Endothelial cell of umbilical vein (primary cell): ENCODE data around the gene P2RX4. TPM values are rescaled to one million over a fixed set of nuclear protein-coding genes. Genes with fewer than 3 reads are reported as not detected.
A peak's percentile ranks its signal among the peaks of the same experiment; 100 is the strongest.

Experiments
- BruUV-seq: library from RNA; stranded (reverse); fragments of 400-500 nt; replicated peaks from 2 replicates; lab custom pipeline; 2021; lab: Mats Ljungman, UMichigan
- CTCF ChIA-PET: fragments of 300-600, 350-600 bp; sonication (Branson Sonifier 250); formaldehyde crosslinking; loops from one replicate; lab custom pipeline; 2021; ENCODE audit warnings: antibody characterized with exemption, inconsistent platforms; lab: Charles Lee
- POLR2A ChIA-PET: fragments of 300-600, 350-600 bp; sonication (Branson Sonifier 250); formaldehyde crosslinking; loops from one replicate; lab custom pipeline; 2021; ENCODE audit warnings: antibody characterized with exemption, inconsistent platforms; lab: Charles Lee
- DNase-seq: peaks from one replicate; pipeline ENCODE4 v3.0.0-alpha.2; 2011; ENCODE audit warnings: low read depth, low spot score
- FAIRE-seq: peaks from 2 replicates; lab custom pipeline; 2011; peaks lifted over from hg19 to GRCh38; lab: Jason Lieb, UNC
- H2AFZ ChIP-seq: 2 replicates; pipeline ENCODE4 v1.6.0; 2012; ENCODE audit warnings: low read depth, low read length, control low read depth, inconsistent platforms
- H3K27ac ChIP-seq: 2 replicates; pipeline ENCODE4 v1.5.1; 2011; ENCODE audit warnings: low read depth, mild to moderate bottlenecking, control low read depth, low read length, moderate library complexity; ENCODE audit not compliant: insufficient read depth
- H3K27me3 ChIP-seq, 2 experiments: 2 replicates each; pipeline versions ENCODE4 v1.6.0 to v1.6.1; 2011; ENCODE audit warnings: low read length in 2 of 2, mixed read lengths in 1 of 2; ENCODE audit not compliant: control insufficient read depth in 2 of 2, insufficient read depth in 2 of 2
- H3K36me3 ChIP-seq, 2 experiments: 2 replicates in 1 of 2; 3 replicates in 1 of 2; pipeline ENCODE4 v1.5.1; 2011; ENCODE audit warnings: low read length in 2 of 2, mild to moderate bottlenecking in 1 of 2, moderate library complexity in 1 of 2; ENCODE audit not compliant: control insufficient read depth in 2 of 2, insufficient read depth in 2 of 2; ENCODE audit errors: extremely low read depth in 1 of 2
- H3K4me1 ChIP-seq: 3 replicates; pipeline ENCODE4 v1.5.1; 2011; ENCODE audit warnings: mild to moderate bottlenecking, low read length; ENCODE audit not compliant: control insufficient read depth, insufficient read depth; ENCODE audit errors: extremely low read depth
- H3K4me2 ChIP-seq: 2 replicates; pipeline ENCODE4 v1.6.1; 2011; ENCODE audit warnings: low read length, control low read depth, mixed read lengths; ENCODE audit not compliant: insufficient read depth
- H3K4me3 ChIP-seq, 3 experiments: fragments of 200-600 bp in 1 of 3; sonication (generic), shearing (Covaris generic) in 1 of 3; replicated peaks in 1 of 3; 2 replicates each; pipeline ENCODE4 v1.5.1; 2011 to 2016; ENCODE audit warnings: control low read depth in 3 of 3, low read length in 3 of 3, mild to moderate bottlenecking in 2 of 3, inconsistent platforms in 1 of 3, low read depth in 1 of 3, moderate library complexity in 1 of 3; ENCODE audit not compliant: insufficient read depth in 1 of 3
- H3K79me2 ChIP-seq: 2 replicates; pipeline ENCODE4 v1.6.0; 2012; ENCODE audit warnings: low read length, inconsistent platforms; ENCODE audit not compliant: control insufficient read depth, insufficient read depth
- H3K9ac ChIP-seq: replicated peaks from 2 replicates; pipeline ENCODE3; 2011; ENCODE audit warnings: low read length, control low read depth; ENCODE audit not compliant: insufficient read depth; ENCODE audit errors: extremely low read depth
- H3K9me1 ChIP-seq: replicated peaks from 3 replicates; pipeline ENCODE4 v1.6.0; 2011; ENCODE audit warnings: mild to moderate bottlenecking, low read length; ENCODE audit not compliant: control insufficient read depth, insufficient read depth; ENCODE audit errors: extremely low read depth
- H3K9me3 ChIP-seq: replicated peaks from 2 replicates; pipeline ENCODE4 v1.5.1; 2012; ENCODE audit warnings: low read length, inconsistent platforms; ENCODE audit not compliant: control insufficient read depth, insufficient read depth
- H4K20me1 ChIP-seq: replicated peaks from 2 replicates; pipeline ENCODE3; 2011; ENCODE audit warnings: mild to moderate bottlenecking, low read length; ENCODE audit not compliant: control insufficient read depth, insufficient read depth; ENCODE audit errors: extremely low read depth
- EZH2 ChIP-seq: IDR thresholded peaks from 2 replicates; pipeline ENCODE4 v1.6.1; 2012; ENCODE audit warnings: borderline replicate concordance, low read depth, mild to moderate bottlenecking, moderate library complexity, low read length, inconsistent platforms; ENCODE audit not compliant: severe bottlenecking
- FOS ChIP-seq: IDR thresholded peaks from 2 replicates; pipeline ENCODE4 v1.6.1; 2011; ENCODE audit warnings: mild to moderate bottlenecking, low read length, moderate library complexity, borderline replicate concordance; ENCODE audit not compliant: insufficient read depth
- GATA2 ChIP-seq: IDR thresholded peaks from 2 replicates; pipeline ENCODE4 v1.7.0; 2011; ENCODE audit warnings: low read depth, mild to moderate bottlenecking, moderate library complexity, mixed read lengths, low read length; ENCODE audit not compliant: insufficient read length, insufficient read depth
- JUN ChIP-seq: IDR thresholded peaks from 2 replicates; pipeline ENCODE4 v1.6.1; 2011; ENCODE audit warnings: borderline replicate concordance, low read depth; ENCODE audit not compliant: insufficient read length, insufficient read depth
- MYC ChIP-seq: IDR thresholded peaks from one replicate; pipeline ENCODE4 v1.6.1; 2011; ENCODE audit warnings: mild to moderate bottlenecking, low read depth, low read length
- POLR2A ChIP-seq: IDR thresholded peaks from 2 replicates; pipeline ENCODE4 v1.6.1; 2012; ENCODE audit warnings: low read depth, mild to moderate bottlenecking, control low read depth, low read length
- POLR2AphosphoS5 ChIP-seq: IDR thresholded peaks from 2 replicates; pipeline ENCODE4 v1.6.1; 2012; ENCODE audit warnings: low read depth, mild to moderate bottlenecking, control low read depth, low read length, moderate library complexity; ENCODE audit not compliant: insufficient read depth
- dilution Hi-C: fragments of 300-500 bp; cut with MboI; formaldehyde crosslinking; loops from one replicate; pipeline ENCODE4 v1.15.0; 2019; ENCODE audit warnings: low sequenced_read_pairs; ENCODE audit not compliant: extremely low pct_ligation_motif_present
- intact Hi-C: fragments of 100-400 bp; cut with micrococcal nuclease; formaldehyde crosslinking; loops from one replicate; pipeline ENCODE4 v1.10.0; 2022
- polyA plus RNA-seq, 4 experiments: library from polyadenylated mRNA; depleted of rRNA in 3 of 4; stranded (reverse) in 3 of 4; unstranded in 1 of 4; fragments of >200 nt; gene quantifications; 2 replicates each; pipeline versions ENCODE4 v1.2.1 to v1.2.3, GENCODE V29; 2011 to 2012; ENCODE audit warnings: missing spikeins in 1 of 4
- total RNA-seq: library from RNA; stranded (reverse); gene quantifications from 2 replicates; pipeline ENCODE4 v1.2.3, GENCODE V29; 2021
- TF ChIP-seq, protein P1 (sequence below), 2 donors: IDR thresholded peaks; 1 replicate in 1 of 2; 2 replicates in 1 of 2; pipeline ENCODE4 v1.5.1; 2011; ENCODE audit warnings: low read length in 2 of 2, mild to moderate bottlenecking in 2 of 2, moderate library complexity in 2 of 2, control low read depth in 1 of 2, inconsistent platforms in 1 of 2, low read depth in 1 of 2; ENCODE audit not compliant: insufficient read depth in 1 of 2; ENCODE audit errors: extremely low read depth in 1 of 2
- TF ChIP-seq, protein P2 (sequence below): IDR thresholded peaks from 2 replicates; pipeline ENCODE4 v1.6.1; 2011; ENCODE audit not compliant: insufficient read depth, insufficient read length

The P2RX4 gene
- total and polyA plus RNA-seq, 2 donors (not counting 3 experiments of a cell fraction or from before 2014, with no cell fraction given), result 92.8 to 116 TPM

DNA sequence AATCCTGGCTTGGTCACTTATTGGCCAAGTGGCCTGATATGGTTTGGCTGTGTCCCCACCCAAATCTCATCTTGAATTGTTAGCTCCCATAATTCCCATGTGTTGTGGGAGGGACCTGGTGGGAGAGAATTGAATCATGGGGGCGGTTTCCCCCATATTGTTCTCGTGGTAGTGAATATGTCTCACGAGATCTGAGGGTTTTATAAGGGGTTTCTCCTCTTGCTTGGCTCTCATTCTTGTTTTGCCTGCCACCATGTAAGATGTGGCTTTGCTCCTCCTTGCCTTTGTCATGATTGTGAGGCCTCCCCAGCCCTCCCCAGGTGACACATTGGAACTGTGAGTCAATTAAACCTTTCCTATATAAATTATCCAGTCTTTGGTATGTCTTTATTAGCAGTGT, 18.8 kb upstream of the P2RX4 start:
- DNase-seq (no peak), FAIRE-seq (no peak)
- H3K79me2 ChIP-seq, result no peaks in the 10 kb centered on the region
- BruUV-seq, result TSS peak; percentile 45
- no peaks in the 10 kb centered on the region for H4K20me1 ChIP-seq
- peak overlapping the region; percentile 17 for H3K9ac ChIP-seq
- no peaks in the 10 kb centered on the region for H3K36me3 ChIP-seq
- H3K4me2 ChIP-seq, result no peak overlapping the region
- ChIA-PET POLR2A (no interaction called here), CTCF (interaction anchor here (2.0 kb wide), 1 partner anchor 23 kb away, joined by 5 read pairs; no protein-coding TSS in a partner anchor)
- no peaks in the 10 kb centered on the region for H3K27me3 ChIP-seq
- TF ChIP-seq, protein P1, sequence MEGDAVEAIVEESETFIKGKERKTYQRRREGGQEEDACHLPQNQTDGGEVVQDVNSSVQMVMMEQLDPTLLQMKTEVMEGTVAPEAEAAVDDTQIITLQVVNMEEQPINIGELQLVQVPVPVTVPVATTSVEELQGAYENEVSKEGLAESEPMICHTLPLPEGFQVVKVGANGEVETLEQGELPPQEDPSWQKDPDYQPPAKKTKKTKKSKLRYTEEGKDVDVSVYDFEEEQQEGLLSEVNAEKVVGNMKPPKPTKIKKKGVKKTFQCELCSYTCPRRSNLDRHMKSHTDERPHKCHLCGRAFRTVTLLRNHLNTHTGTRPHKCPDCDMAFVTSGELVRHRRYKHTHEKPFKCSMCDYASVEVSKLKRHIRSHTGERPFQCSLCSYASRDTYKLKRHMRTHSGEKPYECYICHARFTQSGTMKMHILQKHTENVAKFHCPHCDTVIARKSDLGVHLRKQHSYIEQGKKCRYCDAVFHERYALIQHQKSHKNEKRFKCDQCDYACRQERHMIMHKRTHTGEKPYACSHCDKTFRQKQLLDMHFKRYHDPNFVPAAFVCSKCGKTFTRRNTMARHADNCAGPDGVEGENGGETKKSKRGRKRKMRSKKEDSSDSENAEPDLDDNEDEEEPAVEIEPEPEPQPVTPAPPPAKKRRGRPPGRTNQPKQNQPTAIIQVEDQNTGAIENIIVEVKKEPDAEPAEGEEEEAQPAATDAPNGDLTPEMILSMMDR (IDR thresholded peaks at IDR 0.05; ENCODE audit: extremely low read depth in 1 of 2, insufficient read depth in 1 of 2, low read depth in 1 of 2, low read length in 2 of 2), result no peak
- TF ChIP-seq, protein P2, sequence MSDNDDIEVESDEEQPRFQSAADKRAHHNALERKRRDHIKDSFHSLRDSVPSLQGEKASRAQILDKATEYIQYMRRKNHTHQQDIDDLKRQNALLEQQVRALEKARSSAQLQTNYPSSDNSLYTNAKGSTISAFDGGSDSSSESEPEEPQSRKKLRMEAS, result no peak
- TF ChIP-seq POLR2A, result no peak
- no peak for TF ChIP-seq JUN
- no peak for TF ChIP-seq FOS
- no peak for TF ChIP-seq POLR2AphosphoS5
- TF ChIP-seq EZH2, result no peak
- no peak for TF ChIP-seq MYC
- TF ChIP-seq GATA2, result no peak
- H3K27ac ChIP-seq, result peak overlapping the region; percentile 92
- H3K4me3 ChIP-seq, result no peak overlapping the region
- no peak overlapping the region for H2AFZ ChIP-seq
- peaks cover 51% of the 10 kb centered on the region for H3K4me1 ChIP-seq
- H3K9me3 ChIP-seq, result no peaks in the 10 kb centered on the region
- intact Hi-C loops, result loop anchor here (2.0 kb wide), 1 partner anchor 58 kb away; the partner anchor contains the start of gene P2RX7
- dilution Hi-C loops, result no loop called here
- no peaks in the 10 kb centered on the region for H3K9me1 ChIP-seq
